Upper lobe of left lung (tissue), 6 donors: ENCODE measurements around the gene SORCS3. TPM values are rescaled to one million over a fixed set of nuclear protein-coding genes. Genes with fewer than 3 reads are reported as not detected.

ENCODE experiments used
- ATAC-seq, 2 donors: fragments of 200-7000 bp; cut with Tn5 transposase; one replicate each; pipeline ENCODE4 v1.9.1; 2022; ENCODE audit warnings: mild to moderate bottlenecking in 2 of 2, moderate library complexity in 2 of 2; ENCODE audit not compliant: low FRiP score in 2 of 2
- DNase-seq, 2 donors: peaks; one replicate each; pipeline ENCODE4 v3.0.0-alpha.2; 2019 to 2020
- H3K27ac ChIP-seq, 4 donors: fragments of 200-600 bp; sonication (generic); one replicate each; pipeline ENCODE4 v1.5.1; 2016 to 2019
- H3K27me3 ChIP-seq, 4 donors: fragments of 200-600 bp; sonication (generic); one replicate each; pipeline ENCODE4 v1.5.1; 2017 to 2019
- H3K36me3 ChIP-seq, 4 donors: fragments of 200-600 bp; sonication (generic); one replicate each; pipeline ENCODE4 v1.5.1; 2016 to 2019
- H3K4me1 ChIP-seq, 4 donors: fragments of 200-600 bp; sonication (generic); one replicate each; pipeline ENCODE4 v1.5.1; 2018 to 2019
- H3K4me3 ChIP-seq, 4 donors: fragments of 200-600 bp; sonication (generic); one replicate each; pipeline ENCODE4 v1.5.1; 2017 to 2019; ENCODE audit warnings: mild to moderate bottlenecking in 2 of 4, moderate library complexity in 1 of 4
- H3K9me3 ChIP-seq, 4 donors: fragments of 200-600 bp; sonication (generic); one replicate each; pipeline ENCODE4 v1.5.1; 2018 to 2019
- EP300 ChIP-seq, 4 donors: sonication (generic); formaldehyde crosslinking; IDR thresholded peaks; one replicate each; pipeline ENCODE4 v1.5.1; 2017; ENCODE audit warnings: antibody characterized with exemption in 4 of 4, control low read depth in 2 of 4
- POLR2A ChIP-seq, 4 donors: fragments of 450-650 bp; IDR thresholded peaks; one replicate each; pipeline ENCODE4 v1.5.1; 2016 to 2017; ENCODE audit warnings: antibody characterized with exemption in 4 of 4, mild to moderate bottlenecking in 2 of 4
- POLR2AphosphoS5 ChIP-seq, 2 donors: sonication (generic); formaldehyde crosslinking; IDR thresholded peaks; one replicate each; pipeline ENCODE4 v1.5.1; 2017; ENCODE audit warnings: antibody characterized with exemption in 2 of 2
- WGBS, 2 donors: methylation state at CpG; one replicate each; pipeline ENCODE4 v1.1.5; 2017 to 2018; 5-methylcytosine and 5-hydroxymethylcytosine counted together
- total RNA-seq, 6 donors: library from RNA; depleted of rRNA in 4 of 6; stranded (reverse); fragments of >200 nt in 4 of 6; gene quantifications; one replicate each; pipeline versions ENCODE4 v1.1.0 to v1.2.1, GENCODE V29; 2016 to 2021
- TF ChIP-seq, protein P1 (sequence below), 6 experiments: fragments of 450-650 bp in 4 of 6; fragments of 200-600 bp in 2 of 6; sonication (generic) in 2 of 6; IDR thresholded peaks; one replicate each; pipeline ENCODE4 v1.5.1; 2016 to 2019; ENCODE audit warnings: antibody characterized with exemption in 6 of 6
- donor health status: DM: no; HTN: no; CAD: no; lungs with moderate emphysema.
- donor health status: DM: no; HTN: yes; CAD: no; lungs with severe emphysema.

The SORCS3 gene
- total RNA-seq, 6 donors from 2014 or later = not detected

DNA sequence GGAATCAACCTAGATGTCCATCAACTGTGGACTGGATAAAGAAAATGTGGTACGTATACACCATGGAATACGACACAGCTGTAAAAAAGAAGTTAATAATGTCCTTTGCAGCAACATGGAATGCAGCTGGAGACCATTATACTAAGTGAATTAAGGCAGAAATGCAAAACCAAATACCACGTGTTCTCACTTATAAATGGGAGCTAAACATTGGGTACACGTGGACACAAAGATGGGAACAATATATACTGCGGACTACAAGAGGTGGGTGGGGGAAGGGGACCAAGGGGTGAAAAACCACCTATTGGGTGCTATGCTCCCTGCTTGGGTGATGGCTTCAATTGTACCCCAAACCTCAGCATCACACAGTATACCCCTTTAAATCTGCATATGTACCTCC, 385.5 kb downstream of the SORCS3 start:
- Histone ChIP-seq H3K4me1 (no peaks in the 10 kb centered on the region), H3K4me3 (no peak overlapping the region), H3K27ac (no peak overlapping the region), H3K36me3 (no peaks in the 10 kb centered on the region), H3K27me3 (no peaks in the 10 kb centered on the region), H3K9me3 (no peaks in the 10 kb centered on the region)
- no peak for ATAC-seq
- whole genome bisulfite sequencing, 2 donors = 89 to 90% methylated on average over 5 of the region's 5 CpGs
- TF ChIP-seq, protein P1, sequence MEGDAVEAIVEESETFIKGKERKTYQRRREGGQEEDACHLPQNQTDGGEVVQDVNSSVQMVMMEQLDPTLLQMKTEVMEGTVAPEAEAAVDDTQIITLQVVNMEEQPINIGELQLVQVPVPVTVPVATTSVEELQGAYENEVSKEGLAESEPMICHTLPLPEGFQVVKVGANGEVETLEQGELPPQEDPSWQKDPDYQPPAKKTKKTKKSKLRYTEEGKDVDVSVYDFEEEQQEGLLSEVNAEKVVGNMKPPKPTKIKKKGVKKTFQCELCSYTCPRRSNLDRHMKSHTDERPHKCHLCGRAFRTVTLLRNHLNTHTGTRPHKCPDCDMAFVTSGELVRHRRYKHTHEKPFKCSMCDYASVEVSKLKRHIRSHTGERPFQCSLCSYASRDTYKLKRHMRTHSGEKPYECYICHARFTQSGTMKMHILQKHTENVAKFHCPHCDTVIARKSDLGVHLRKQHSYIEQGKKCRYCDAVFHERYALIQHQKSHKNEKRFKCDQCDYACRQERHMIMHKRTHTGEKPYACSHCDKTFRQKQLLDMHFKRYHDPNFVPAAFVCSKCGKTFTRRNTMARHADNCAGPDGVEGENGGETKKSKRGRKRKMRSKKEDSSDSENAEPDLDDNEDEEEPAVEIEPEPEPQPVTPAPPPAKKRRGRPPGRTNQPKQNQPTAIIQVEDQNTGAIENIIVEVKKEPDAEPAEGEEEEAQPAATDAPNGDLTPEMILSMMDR (IDR thresholded peaks at IDR 0.05) = no peak
- TF ChIP-seq POLR2A (IDR thresholded peaks at IDR 0.05) = no peak
- no peak for TF ChIP-seq POLR2AphosphoS5 (IDR thresholded peaks at IDR 0.05)
- no peak for TF ChIP-seq EP300 (IDR thresholded peaks at IDR 0.05)
- no peak for DNase-seq

DNA sequence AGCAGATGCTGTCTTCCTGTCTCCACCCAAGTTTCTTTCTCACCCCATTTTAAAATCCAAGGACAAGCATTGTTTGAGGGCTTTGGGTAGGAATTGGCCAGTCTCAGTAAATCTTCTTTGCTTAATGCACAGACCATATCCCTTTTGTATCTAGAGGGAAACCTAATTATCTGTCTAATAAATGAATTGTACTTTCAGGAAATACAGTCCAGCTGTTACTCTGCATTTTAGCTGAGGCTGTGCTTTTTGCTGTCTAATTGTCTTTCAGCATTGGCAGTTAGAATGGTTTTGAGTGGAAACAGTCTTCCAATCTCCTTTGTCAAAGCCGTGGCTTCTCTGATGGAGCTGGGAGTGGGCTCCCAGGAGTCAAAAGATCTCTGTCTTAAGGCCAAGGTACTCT, 388.2 kb downstream of the SORCS3 start:
- ATAC-seq = no peak
- no peaks in the 10 kb centered on the region for H3K27me3 ChIP-seq
- 61 to 71% methylated on average over 1 of the region's 1 CpG for WGBS, 2 donors

DNA sequence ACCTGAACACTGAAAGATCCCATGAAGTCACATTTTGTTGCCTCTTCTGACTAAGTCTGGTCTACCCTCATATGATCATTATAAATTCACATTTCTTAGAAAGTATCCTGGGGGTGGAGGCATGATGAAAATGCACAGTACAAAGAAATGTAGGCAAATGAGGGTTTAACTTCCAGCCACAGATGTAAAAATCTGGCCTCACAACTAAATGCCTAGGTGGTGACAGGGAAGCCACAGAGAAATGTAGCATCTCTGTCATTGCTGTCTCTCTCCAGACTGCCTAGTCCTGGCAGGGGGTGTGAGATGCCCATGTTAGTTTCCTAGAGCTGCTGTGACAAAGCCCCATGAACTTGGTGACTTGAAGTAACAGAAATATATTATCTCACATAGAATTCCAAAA, 395.9 kb downstream of the SORCS3 start:
- Histone ChIP-seq H3K4me3 (no peak overlapping the region), H3K27me3 (no peaks in the 10 kb centered on the region), H3K27ac (no peak overlapping the region), H3K4me1 (no peaks in the 10 kb centered on the region), H3K36me3 (no peaks in the 10 kb centered on the region), H3K9me3 (no peaks in the 10 kb centered on the region)
- DNase-seq (no peak), ATAC-seq (no peak)
- no peak for TF ChIP-seq POLR2A (IDR thresholded peaks at IDR 0.05)
- TF ChIP-seq POLR2AphosphoS5 (IDR thresholded peaks at IDR 0.05) = no peak
- TF ChIP-seq, protein P1 (IDR thresholded peaks at IDR 0.05) = no peak
- TF ChIP-seq EP300 (IDR thresholded peaks at IDR 0.05) = no peak

More for the DNA sequence above, 388.2 kb downstream of the SORCS3 start:
- H3K27ac ChIP-seq = no peak overlapping the region
- H3K9me3 ChIP-seq = no peaks in the 10 kb centered on the region
- TF ChIP-seq, protein P1 (IDR thresholded peaks at IDR 0.05) = no peak
- TF ChIP-seq POLR2A (IDR thresholded peaks at IDR 0.05) (no peak), POLR2AphosphoS5 (IDR thresholded peaks at IDR 0.05) (no peak), EP300 (IDR thresholded peaks at IDR 0.05) (no peak)
- no peaks in the 10 kb centered on the region for H3K4me1 ChIP-seq
- no peaks in the 10 kb centered on the region for H3K36me3 ChIP-seq
- no peak overlapping the region for H3K4me3 ChIP-seq
- DNase-seq = no peak

GRCh38 chr10:105041956-105042355, 400.9 kb downstream of the SORCS3 start:
- Histone ChIP-seq H3K36me3 (no peaks in the 10 kb centered on the region), H3K9me3 (no peaks in the 10 kb centered on the region), H3K27ac (no peak overlapping the region), H3K27me3 (no peaks in the 10 kb centered on the region), H3K4me3 (no peak overlapping the region), H3K4me1 (no peaks in the 10 kb centered on the region)
- 79 to 90% methylated on average over 1 of the region's 1 CpG for WGBS, 2 donors
- DNase-seq (no peak), ATAC-seq (no peak)
- no peak for TF ChIP-seq POLR2AphosphoS5 (IDR thresholded peaks at IDR 0.05)
- TF ChIP-seq, protein P1 (IDR thresholded peaks at IDR 0.05) = no peak
- TF ChIP-seq POLR2A (IDR thresholded peaks at IDR 0.05) = no peak
- no peak for TF ChIP-seq EP300 (IDR thresholded peaks at IDR 0.05)

DNA sequence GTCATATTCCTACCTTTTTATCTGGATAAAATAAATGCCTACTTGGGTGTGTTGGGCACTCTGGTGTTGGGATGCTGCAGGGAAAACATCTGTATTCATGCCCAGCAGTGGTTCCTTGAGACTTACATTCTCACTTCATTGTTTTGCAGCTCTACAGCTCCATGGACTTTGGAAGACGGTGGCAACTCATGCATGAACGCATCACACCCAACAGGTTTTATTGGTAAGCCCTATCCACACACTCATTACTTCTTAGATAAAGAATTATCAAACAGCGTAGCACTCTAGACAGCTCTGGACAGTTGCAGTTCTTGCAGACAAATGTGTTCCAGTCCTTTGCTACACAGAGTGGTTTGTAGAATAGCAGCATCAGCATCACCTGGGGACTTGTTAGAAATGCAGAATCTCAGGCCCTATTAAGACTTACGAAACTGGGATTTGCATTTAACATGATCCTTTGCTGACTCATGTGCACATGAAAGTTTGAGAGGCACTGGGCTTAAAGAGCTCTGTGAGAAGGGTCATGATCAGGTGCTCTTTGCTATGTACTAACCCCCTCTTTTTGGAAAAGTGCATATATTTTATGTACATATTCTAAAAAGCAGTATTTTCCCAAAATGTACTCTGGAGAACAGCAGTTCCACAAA, 401.9 kb downstream of the SORCS3 start:
- Histone ChIP-seq H3K27ac (no peak overlapping the region), H3K27me3 (no peaks in the 10 kb centered on the region), H3K4me1 (no peaks in the 10 kb centered on the region), H3K36me3 (no peaks in the 10 kb centered on the region), H3K9me3 (no peaks in the 10 kb centered on the region), H3K4me3 (no peak overlapping the region)
- DNase-seq = no peak
- no peak for ATAC-seq
- 88 to 90% methylated on average over 4 of the region's 4 CpGs for whole genome bisulfite sequencing, 2 donors
- TF ChIP-seq POLR2A (IDR thresholded peaks at IDR 0.05) (no peak), POLR2AphosphoS5 (IDR thresholded peaks at IDR 0.05) (no peak), EP300 (IDR thresholded peaks at IDR 0.05) (no peak)
- TF ChIP-seq, protein P1 (IDR thresholded peaks at IDR 0.05) = no peak
